ENCODE results near the gene TSPAN2.

DNA sequence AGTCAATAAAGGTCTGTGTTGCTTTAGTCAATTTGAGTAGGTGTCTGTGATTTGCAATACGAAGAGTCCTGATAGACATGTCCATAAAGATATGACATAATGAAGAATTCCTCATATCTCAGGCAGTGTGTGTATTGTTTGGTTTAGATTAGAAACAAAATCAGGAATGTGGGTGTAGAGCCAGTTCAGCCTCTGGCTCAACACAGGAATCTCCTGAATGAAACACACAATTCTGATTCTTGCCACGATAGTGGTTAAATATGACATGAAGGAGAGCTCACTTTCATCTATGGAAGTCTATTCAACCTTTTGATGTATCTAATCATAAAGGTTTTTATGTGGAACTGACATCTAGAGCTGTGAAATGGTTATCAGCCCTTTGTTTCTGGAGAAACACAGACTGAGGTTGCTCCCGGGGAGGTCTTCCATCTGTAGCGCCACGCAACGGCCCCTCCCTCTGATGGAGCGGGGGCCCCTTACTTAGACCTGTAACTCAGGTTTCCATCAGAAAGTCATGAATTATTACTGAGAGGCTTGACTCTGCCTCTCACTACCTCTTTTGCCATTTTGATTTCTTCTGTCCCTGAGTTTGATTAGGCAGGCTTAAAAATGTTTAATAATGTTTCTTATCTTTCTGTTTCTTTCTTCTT, 19.5 kb downstream of the TSPAN2 start:
- TF ChIP-seq, protein P1, sequence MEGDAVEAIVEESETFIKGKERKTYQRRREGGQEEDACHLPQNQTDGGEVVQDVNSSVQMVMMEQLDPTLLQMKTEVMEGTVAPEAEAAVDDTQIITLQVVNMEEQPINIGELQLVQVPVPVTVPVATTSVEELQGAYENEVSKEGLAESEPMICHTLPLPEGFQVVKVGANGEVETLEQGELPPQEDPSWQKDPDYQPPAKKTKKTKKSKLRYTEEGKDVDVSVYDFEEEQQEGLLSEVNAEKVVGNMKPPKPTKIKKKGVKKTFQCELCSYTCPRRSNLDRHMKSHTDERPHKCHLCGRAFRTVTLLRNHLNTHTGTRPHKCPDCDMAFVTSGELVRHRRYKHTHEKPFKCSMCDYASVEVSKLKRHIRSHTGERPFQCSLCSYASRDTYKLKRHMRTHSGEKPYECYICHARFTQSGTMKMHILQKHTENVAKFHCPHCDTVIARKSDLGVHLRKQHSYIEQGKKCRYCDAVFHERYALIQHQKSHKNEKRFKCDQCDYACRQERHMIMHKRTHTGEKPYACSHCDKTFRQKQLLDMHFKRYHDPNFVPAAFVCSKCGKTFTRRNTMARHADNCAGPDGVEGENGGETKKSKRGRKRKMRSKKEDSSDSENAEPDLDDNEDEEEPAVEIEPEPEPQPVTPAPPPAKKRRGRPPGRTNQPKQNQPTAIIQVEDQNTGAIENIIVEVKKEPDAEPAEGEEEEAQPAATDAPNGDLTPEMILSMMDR (IDR thresholded peaks at IDR 0.05) = no peak
- no peak for TF ChIP-seq POLR2A (IDR thresholded peaks at IDR 0.05)
